ENCODE results near the gene RABGEF1. TPM values are rescaled to one million over a fixed set of nuclear protein-coding genes. Genes with fewer than 3 reads are reported as not detected.

Gene RABGEF1
- total RNA-seq, 1 experiment from 2014 or later, result 49.5 TPM

DNA sequence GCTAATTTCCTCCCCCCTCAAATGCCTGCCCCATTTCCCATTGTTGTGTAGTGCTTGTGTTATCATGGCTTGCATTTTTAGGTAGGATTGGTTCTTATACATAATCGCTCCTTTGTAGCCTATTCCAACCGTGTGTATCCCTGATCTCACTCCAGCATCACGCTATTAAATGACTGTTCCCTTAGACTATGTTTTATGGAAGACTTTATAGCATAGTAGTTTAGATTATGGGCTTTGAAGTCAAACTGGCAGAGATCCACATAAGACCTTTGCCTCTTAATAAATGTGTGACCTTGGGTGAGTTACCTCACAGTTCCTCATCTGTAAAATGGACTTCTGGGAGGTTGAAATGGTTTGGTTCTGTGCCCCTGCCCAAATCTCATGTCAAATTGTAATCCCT, 5.4 kb upstream of the RABGEF1 start:
- no peaks in the 10 kb centered on the region for H3K27me3 Mint-ChIP-seq (ENCODE audit: insufficient read depth, unreplicated experiment)
- peaks cover 16% of the 10 kb centered on the region for H3K9me3 Mint-ChIP-seq (ENCODE audit: unreplicated experiment)
- TF ChIP-seq, protein P1, sequence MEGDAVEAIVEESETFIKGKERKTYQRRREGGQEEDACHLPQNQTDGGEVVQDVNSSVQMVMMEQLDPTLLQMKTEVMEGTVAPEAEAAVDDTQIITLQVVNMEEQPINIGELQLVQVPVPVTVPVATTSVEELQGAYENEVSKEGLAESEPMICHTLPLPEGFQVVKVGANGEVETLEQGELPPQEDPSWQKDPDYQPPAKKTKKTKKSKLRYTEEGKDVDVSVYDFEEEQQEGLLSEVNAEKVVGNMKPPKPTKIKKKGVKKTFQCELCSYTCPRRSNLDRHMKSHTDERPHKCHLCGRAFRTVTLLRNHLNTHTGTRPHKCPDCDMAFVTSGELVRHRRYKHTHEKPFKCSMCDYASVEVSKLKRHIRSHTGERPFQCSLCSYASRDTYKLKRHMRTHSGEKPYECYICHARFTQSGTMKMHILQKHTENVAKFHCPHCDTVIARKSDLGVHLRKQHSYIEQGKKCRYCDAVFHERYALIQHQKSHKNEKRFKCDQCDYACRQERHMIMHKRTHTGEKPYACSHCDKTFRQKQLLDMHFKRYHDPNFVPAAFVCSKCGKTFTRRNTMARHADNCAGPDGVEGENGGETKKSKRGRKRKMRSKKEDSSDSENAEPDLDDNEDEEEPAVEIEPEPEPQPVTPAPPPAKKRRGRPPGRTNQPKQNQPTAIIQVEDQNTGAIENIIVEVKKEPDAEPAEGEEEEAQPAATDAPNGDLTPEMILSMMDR (IDR thresholded peaks at IDR 0.05; ENCODE audit: unreplicated experiment), result no peak
- peaks cover 24% of the 10 kb centered on the region for H3K36me3 Mint-ChIP-seq (ENCODE audit: insufficient read depth, unreplicated experiment)
- POLR2A ChIA-PET, result no interaction called here
- H3K4me1 Mint-ChIP-seq (ENCODE audit: insufficient read depth, unreplicated experiment), result no peaks in the 10 kb centered on the region
- no peak overlapping the region for H3K4me3 Mint-ChIP-seq (ENCODE audit: unreplicated experiment)
- intact Hi-C loops (cut with micrococcal nuclease), result no loop called here
- H3K27ac Mint-ChIP-seq (ENCODE audit: low read depth, unreplicated experiment), result no peak overlapping the region
- CTCF ChIA-PET, result no interaction called here
- BruUV-seq (replicated peaks), result no TSS peak
- DNase-seq (ENCODE audit: unreplicated experiment), result no peak

DNA sequence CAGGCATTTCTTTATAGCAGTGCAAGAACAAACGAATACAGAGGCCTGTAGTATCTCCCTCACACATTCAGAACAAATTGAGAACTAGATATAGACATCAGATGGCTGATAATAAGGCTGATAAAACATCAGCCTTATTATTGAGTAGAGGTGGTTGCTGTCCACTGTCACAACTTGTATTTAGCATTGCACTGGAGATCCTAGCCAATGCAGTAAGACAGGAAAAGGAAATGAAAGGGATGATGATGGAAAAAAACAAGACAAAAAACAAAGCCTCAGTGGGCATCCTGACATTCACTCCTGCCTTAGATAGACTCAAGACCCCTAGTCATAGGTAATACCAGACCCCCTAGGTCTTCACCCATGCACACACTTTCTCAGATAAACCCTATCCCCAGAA, 4.7 kb upstream of the RABGEF1 start:
- ChIA-PET CTCF (no interaction called here), POLR2A (no interaction called here)
- H3K4me3 Mint-ChIP-seq (ENCODE audit: unreplicated experiment), result no peak overlapping the region
- no TSS peak for BruUV-seq (replicated peaks)
- peaks cover 31% of the 10 kb centered on the region for H3K36me3 Mint-ChIP-seq (ENCODE audit: insufficient read depth, unreplicated experiment)
- peaks cover 16% of the 10 kb centered on the region for H3K9me3 Mint-ChIP-seq (ENCODE audit: unreplicated experiment)
- TF ChIP-seq, protein P1 (IDR thresholded peaks at IDR 0.05; ENCODE audit: unreplicated experiment), result no peak
- H3K27ac Mint-ChIP-seq (ENCODE audit: low read depth, unreplicated experiment), result no peak overlapping the region
- no peaks in the 10 kb centered on the region for H3K27me3 Mint-ChIP-seq (ENCODE audit: insufficient read depth, unreplicated experiment)
- DNase-seq (ENCODE audit: unreplicated experiment), result no peak
- intact Hi-C loops (cut with micrococcal nuclease), result no loop called here
- no peaks in the 10 kb centered on the region for H3K4me1 Mint-ChIP-seq (ENCODE audit: insufficient read depth, unreplicated experiment)

DNA sequence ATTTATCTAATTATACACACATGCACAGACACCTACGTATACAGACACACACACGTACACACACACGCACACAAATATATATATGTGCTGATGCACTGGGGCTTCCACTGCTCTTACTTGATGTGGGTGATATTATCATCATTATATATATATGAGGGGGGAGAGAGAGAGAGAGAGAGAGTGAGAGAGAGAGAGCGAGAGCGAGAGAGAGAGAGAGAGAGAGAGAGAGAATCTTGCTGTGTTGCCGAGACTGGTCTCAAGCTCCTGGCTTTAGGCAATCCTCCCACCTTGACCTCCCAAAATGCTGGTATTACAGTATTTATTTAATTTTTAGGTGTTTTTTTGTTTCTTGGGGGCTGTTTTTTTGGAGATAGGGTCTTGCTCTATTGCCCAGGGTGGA, 3.6 kb upstream of the RABGEF1 start:
- CTCF ChIA-PET, result no interaction called here
- TF ChIP-seq, protein P1 (IDR thresholded peaks at IDR 0.05; ENCODE audit: unreplicated experiment), result no peak
- Mint-ChIP-seq H3K4me3 (ENCODE audit: unreplicated experiment) (no peak overlapping the region), H3K9me3 (ENCODE audit: unreplicated experiment) (peaks cover 16% of the 10 kb centered on the region), H3K27ac (ENCODE audit: low read depth, unreplicated experiment) (no peak overlapping the region), H3K27me3 (ENCODE audit: insufficient read depth, unreplicated experiment) (no peaks in the 10 kb centered on the region), H3K4me1 (ENCODE audit: insufficient read depth, unreplicated experiment) (no peaks in the 10 kb centered on the region), H3K36me3 (ENCODE audit: insufficient read depth, unreplicated experiment) (peaks cover 32% of the 10 kb centered on the region)
- no TSS peak for BruUV-seq (replicated peaks)
- no peak for DNase-seq (ENCODE audit: unreplicated experiment)
- intact Hi-C loops (cut with micrococcal nuclease), result no loop called here
- POLR2A ChIA-PET, result no interaction called here

DNA sequence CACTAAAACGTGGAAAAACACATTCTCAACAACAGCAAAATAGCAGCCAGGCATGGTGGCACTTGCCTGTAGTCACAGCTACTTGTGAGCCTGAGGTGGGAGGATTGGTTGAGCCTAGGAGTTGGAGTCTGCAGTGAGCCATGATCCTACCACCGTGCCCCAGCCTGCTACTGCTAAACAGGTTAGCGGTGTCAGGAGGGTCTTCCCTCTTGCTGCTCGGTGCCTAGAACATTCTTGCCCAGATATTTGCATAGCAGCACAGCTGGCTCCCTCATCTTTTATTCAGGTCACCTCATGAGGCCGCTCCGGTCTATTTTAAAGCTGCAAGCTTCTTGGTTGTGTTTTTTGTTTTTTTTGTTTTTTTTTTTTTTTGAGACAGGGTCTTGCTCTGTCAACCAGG, 2.9 kb upstream of the RABGEF1 start:
- CTCF ChIA-PET, result interaction anchor here (0.8 kb wide), 1 partner anchor 581 kb away, joined by 4 read pairs; no protein-coding TSS in a partner anchor
- DNase-seq (ENCODE audit: unreplicated experiment), result no peak
- Mint-ChIP-seq H3K36me3 (ENCODE audit: insufficient read depth, unreplicated experiment) (peaks cover 37% of the 10 kb centered on the region), H3K9me3 (ENCODE audit: unreplicated experiment) (peaks cover 16% of the 10 kb centered on the region), H3K4me3 (ENCODE audit: unreplicated experiment) (no peak overlapping the region), H3K4me1 (ENCODE audit: insufficient read depth, unreplicated experiment) (peaks cover 8% of the 10 kb centered on the region), H3K27ac (ENCODE audit: low read depth, unreplicated experiment) (no peak overlapping the region), H3K27me3 (ENCODE audit: insufficient read depth, unreplicated experiment) (no peaks in the 10 kb centered on the region)
- intact Hi-C loops (cut with micrococcal nuclease), result no loop called here
- TF ChIP-seq, protein P1 (IDR thresholded peaks at IDR 0.05; ENCODE audit: unreplicated experiment), result no peak
- no TSS peak for BruUV-seq (replicated peaks)
- POLR2A ChIA-PET, result no interaction called here
